Pancreas (tissue), 10 donors: ENCODE data around the gene UBFD1. TPM values are rescaled to one million over a fixed set of nuclear protein-coding genes. Genes with fewer than 3 reads are reported as not detected.
A peak's percentile ranks its signal among the peaks of the same experiment; 100 is the strongest.
"Not testable (repeated sequence)": the region's sequence is repeated elsewhere in the genome, so short reads cannot be mapped to it uniquely, and the experiment has no call there.

Experiments
- ATAC-seq, 4 donors: fragments of 200-7000 bp; cut with Tn5 transposase; one replicate each; pipeline versions ENCODE4 v1.8.0 to v1.9.1; 2020; ENCODE audit warnings: mild to moderate bottlenecking in 4 of 4, moderate library complexity in 4 of 4
- DNase-seq, 6 donors: peaks; one replicate each; pipeline ENCODE4 v3.0.0-alpha.2; 2020
- FAIRE-seq: peaks from 2 replicates; lab custom pipeline; 2012; peaks lifted over from hg19 to GRCh38; lab: Jason Lieb, UNC
- H3K27ac ChIP-seq, 4 donors: fragments of 200-600 bp; sonication (generic); 1 replicate in 3 of 4; 2 replicates in 1 of 4; pipeline versions ENCODE4 v1.5.0 to v1.8.0; 2020
- H3K27me3 ChIP-seq, 4 donors: fragments of 200-600 bp; one replicate each; pipeline ENCODE4 v1.8.0; 2021
- H3K36me3 ChIP-seq, 3 donors: fragments of 200-600 bp; sonication (generic) in 1 of 3; one replicate each; pipeline versions ENCODE4 v1.5.0 to v1.8.0; 2020 to 2021
- H3K4me1 ChIP-seq, 3 donors: fragments of 200-600 bp; one replicate each; pipeline ENCODE4 v1.8.0; 2021
- H3K4me3 ChIP-seq, 4 donors: fragments of 200-600 bp; sonication (generic) in 2 of 4; one replicate each; pipeline versions ENCODE4 v1.5.0 to v1.8.0; 2020 to 2021
- H3K9me3 ChIP-seq, 4 donors: fragments of 200-600 bp; one replicate each; pipeline ENCODE4 v1.8.0; 2021
- WGBS, 2 donors: extraction: QIAGEN DNeasy Blood & Tissue Kit; methylation state at CpG; one replicate each; pipeline ENCODE4 v1.1.7; 2013; 5-methylcytosine and 5-hydroxymethylcytosine counted together
- intact Hi-C, 3 donors: fragments of 100-400 bp; cut with DNase I; formaldehyde crosslinking; loops; one replicate each; pipeline versions ENCODE4 v1.11.1 to v1.14.2; 2022
- polyA plus RNA-seq, 2 donors: library from polyadenylated mRNA; stranded (reverse); fragments of 200-250 nt; gene quantifications; one replicate each; pipeline ENCODE4 v1.2.3, GENCODE V29; 2013
- total RNA-seq, 6 donors: library from RNA; stranded (reverse); fragmentation: NEBNext Ultra II Directional in 4 of 6; extraction: Animal tissue kit (Norgen Biotek cat#: 25700) in 4 of 6; gene quantifications; one replicate each; pipeline versions ENCODE4 v1.2.1 to v1.2.4, GENCODE V29; 2021 to 2023
- TF ChIP-seq, protein P1 (sequence below), 4 donors: fragments of 200-600 bp; sonication (generic) in 3 of 4; IDR thresholded peaks; one replicate each; pipeline versions ENCODE4 v1.5.0 to v1.8.0; 2021; ENCODE audit warnings: antibody characterized with exemption in 4 of 4
- donor health status: healthy with polysubstance abuse.
- donor health status: DM: no; HTN: no; CAD: no; lungs with moderate emphysema.
- donor health status: DM: no; HTN: no; CAD: no.
- donor health status: control.
- donor health status: control.
- donor health status: Bipolar disorder and iron deficiency.
- donor health status: DM: yes; HTN: yes; CAD: no.
- donor health status: DM: no; HTN: no; CAD: no.
- donor health status: DM: no; HTN: no; CAD: no.
- donor health status: DM: yes; HTN: yes; CAD: no.

UBFD1 gene
- total and polyA plus RNA-seq, 8 donors, result 5.9 to 38.2 (median 17.6) TPM

DNA sequence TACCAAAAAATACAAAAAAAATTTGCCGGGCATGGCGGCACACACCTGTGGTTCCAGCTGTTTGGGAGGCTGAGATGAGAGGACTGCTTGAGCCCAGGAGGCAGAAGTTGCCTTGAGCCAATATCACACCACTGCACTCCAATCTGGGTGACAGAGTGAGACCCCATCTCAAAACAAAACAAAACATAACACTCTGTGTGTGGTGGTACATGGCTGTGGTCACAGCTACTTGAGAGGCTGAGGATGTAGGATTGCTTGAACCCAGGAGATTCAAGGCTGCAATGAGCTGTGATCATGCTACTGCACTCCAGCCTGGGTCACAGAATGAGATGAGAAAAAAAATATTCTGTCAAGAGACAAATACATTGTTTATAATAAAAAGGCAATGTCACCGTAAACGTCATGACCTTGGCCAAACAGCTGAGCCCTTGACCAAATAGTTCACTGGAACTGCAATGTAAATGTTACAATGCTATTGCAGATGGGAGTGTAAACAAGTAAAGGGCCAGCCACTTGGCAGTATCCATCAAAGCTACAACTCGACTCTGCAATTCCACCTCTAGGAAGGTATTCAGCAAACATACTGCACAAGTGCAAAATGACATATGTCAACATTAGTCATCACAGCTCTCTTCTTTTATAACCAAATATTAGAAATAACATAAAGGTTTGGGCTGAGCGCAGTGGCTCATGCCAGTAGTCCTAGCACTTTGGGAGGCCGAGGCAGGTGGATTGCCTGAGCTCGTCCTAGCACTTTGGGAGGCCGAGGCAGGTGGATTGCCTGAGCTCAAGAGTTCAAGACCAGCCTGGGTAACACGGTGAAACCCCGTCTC lies 17.3 kb upstream of the UBFD1 start:
- 76 to 80% methylated on average over 11 of the region's 11 CpGs for WGBS, 2 donors
- ATAC-seq (peak in 3 of 4 donors; percentile 36 to 79 (median 78)), FAIRE-seq (no peak), DNase-seq (no peak)
- Histone ChIP-seq H3K4me3 (no peak overlapping the region), H3K36me3 (peaks cover 0 to 17% (median 0%) of the 10 kb centered on the region in 3 donors), H3K4me1 (no peaks in the 10 kb centered on the region), H3K9me3 (no peaks in the 10 kb centered on the region), H3K27ac (no peak overlapping the region), H3K27me3 (no peaks in the 10 kb centered on the region)
- TF ChIP-seq, protein P1, sequence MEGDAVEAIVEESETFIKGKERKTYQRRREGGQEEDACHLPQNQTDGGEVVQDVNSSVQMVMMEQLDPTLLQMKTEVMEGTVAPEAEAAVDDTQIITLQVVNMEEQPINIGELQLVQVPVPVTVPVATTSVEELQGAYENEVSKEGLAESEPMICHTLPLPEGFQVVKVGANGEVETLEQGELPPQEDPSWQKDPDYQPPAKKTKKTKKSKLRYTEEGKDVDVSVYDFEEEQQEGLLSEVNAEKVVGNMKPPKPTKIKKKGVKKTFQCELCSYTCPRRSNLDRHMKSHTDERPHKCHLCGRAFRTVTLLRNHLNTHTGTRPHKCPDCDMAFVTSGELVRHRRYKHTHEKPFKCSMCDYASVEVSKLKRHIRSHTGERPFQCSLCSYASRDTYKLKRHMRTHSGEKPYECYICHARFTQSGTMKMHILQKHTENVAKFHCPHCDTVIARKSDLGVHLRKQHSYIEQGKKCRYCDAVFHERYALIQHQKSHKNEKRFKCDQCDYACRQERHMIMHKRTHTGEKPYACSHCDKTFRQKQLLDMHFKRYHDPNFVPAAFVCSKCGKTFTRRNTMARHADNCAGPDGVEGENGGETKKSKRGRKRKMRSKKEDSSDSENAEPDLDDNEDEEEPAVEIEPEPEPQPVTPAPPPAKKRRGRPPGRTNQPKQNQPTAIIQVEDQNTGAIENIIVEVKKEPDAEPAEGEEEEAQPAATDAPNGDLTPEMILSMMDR (IDR thresholded peaks at IDR 0.05), result no peak
- intact Hi-C loops, result no loop called here

GRCh38 chr16:23540817-23541178 lies 16.7 kb upstream of the UBFD1 start:
- not testable (repeated sequence) for H3K27ac ChIP-seq, H3K27me3 ChIP-seq

GRCh38 chr16:23544436-23544835 lies 13.1 kb upstream of the UBFD1 start:
- TF ChIP-seq, protein P1 (IDR thresholded peaks at IDR 0.05), result no peak
- Histone ChIP-seq H3K36me3 (peaks cover 0 to 47% (median 6%) of the 10 kb centered on the region in 3 donors), H3K27ac (no peak overlapping the region), H3K4me1 (no peaks in the 10 kb centered on the region), H3K27me3 (no peaks in the 10 kb centered on the region), H3K4me3 (no peak overlapping the region), H3K9me3 (no peaks in the 10 kb centered on the region)
- DNase-seq, result no peak
- intact Hi-C loops, result no loop called here
- FAIRE-seq, result no peak
- WGBS, 2 donors, result 91 to 97% methylated on average over 14 of the region's 14 CpGs
- ATAC-seq, result no peak

More at GRCh38 chr16:23540817-23541178, 16.7 kb upstream of the UBFD1 start:
- FAIRE-seq, ATAC-seq, intact Hi-C loops, H3K9me3 ChIP-seq, DNase-seq, H3K4me3 ChIP-seq, H3K4me1 ChIP-seq: not testable (repeated sequence)
- 95 to 99% methylated on average over 3 of the region's 3 CpGs for WGBS, 2 donors
- H3K36me3 ChIP-seq, result peaks cover 0 to 21% (median 0%) of the 10 kb centered on the region in 3 donors

- intact Hi-C loops, result loop anchor here in 1 of 3 donors (10.0 kb wide), 1 partner anchor 85 kb away; no protein-coding TSS in a partner anchor
- 93 to 94% methylated on average over 5 of the region's 5 CpGs for WGBS, 2 donors
- no peaks in the 10 kb centered on the region for H3K27me3 ChIP-seq
- FAIRE-seq, result no peak
- TF ChIP-seq, protein P1 (IDR thresholded peaks at IDR 0.05), result no peak
- no peak for ATAC-seq
- H3K9me3 ChIP-seq, result no peaks in the 10 kb centered on the region
- H3K4me1 ChIP-seq, result no peaks in the 10 kb centered on the region
- no peak overlapping the region for H3K4me3 ChIP-seq
- H3K27ac ChIP-seq, result no peak overlapping the region
- DNase-seq, result no peak
- peaks cover 5 to 72% (median 22%) of the 10 kb centered on the region in 3 donors for H3K36me3 ChIP-seq
Measured at GRCh38 chr16:23549938-23550337, 7.6 kb upstream of the UBFD1 start.

DNA sequence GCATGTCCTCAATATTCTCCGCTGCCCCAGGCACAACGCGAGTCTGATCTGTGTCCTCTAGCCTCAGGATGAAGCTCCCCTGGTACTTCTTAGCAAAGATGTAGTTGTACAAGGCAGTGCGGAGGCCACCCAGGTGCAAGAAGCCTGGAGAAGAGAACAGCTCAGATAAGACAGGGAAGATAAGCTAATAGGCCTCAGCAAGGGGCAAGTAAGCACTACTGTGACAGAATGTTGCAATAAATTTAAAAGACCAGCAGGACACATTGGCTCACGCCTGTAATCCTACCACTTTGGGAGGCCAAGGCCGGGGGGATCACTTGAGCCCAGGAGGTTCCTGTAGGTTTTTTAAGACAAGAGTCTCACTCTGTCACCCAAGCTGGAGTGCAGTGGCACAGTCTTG lies 5.4 kb upstream of the UBFD1 start:
- ATAC-seq, result no peak
- H3K36me3 ChIP-seq, result peaks cover 5 to 53% (median 17%) of the 10 kb centered on the region in 3 donors
- intact Hi-C loops, result loop anchor here in 1 of 3 donors (10.0 kb wide), 1 partner anchor 87 kb away; no protein-coding TSS in a partner anchor
- no peaks in the 10 kb centered on the region for H3K9me3 ChIP-seq
- H3K4me3 ChIP-seq, result no peak overlapping the region
- no peak overlapping the region for H3K27ac ChIP-seq
- TF ChIP-seq, protein P1 (IDR thresholded peaks at IDR 0.05), result no peak
- WGBS, 2 donors, result 81 to 86% methylated on average over 6 of the region's 6 CpGs
- no peak for DNase-seq
- H3K4me1 ChIP-seq, result no peaks in the 10 kb centered on the region
- no peak for FAIRE-seq
- H3K27me3 ChIP-seq, result no peaks in the 10 kb centered on the region
